AG04450 (cell line): ENCODE data around the gene C17orf75. TPM values are rescaled to one million over a fixed set of nuclear protein-coding genes. Genes with fewer than 3 reads are reported as not detected.
"Not testable (repeated sequence)": the region's sequence is repeated elsewhere in the genome, so short reads cannot be mapped to it uniquely, and the experiment has no call there.

Experiments used
- CTCF ChIA-PET: fragments of 300-600, 350-600 bp; formaldehyde crosslinking; extraction: SDS; loops from one replicate; lab custom pipeline; 2022; ENCODE audit warnings: antibody characterized with exemption, inconsistent platforms; lab: Charles Lee
- POLR2A ChIA-PET: fragments of 350-600 bp; formaldehyde crosslinking; extraction: SDS; loops from one replicate; lab custom pipeline; 2021; ENCODE audit warnings: antibody characterized with exemption, inconsistent platforms; lab: Yijun Ruan, JAX
- DNase-seq: peaks from one replicate; pipeline ENCODE4 v3.0.0-alpha.2; 2011; ENCODE audit warnings: low read depth, low spot score
- H3K27ac ChIP-seq: one replicate; pipeline ENCODE4 v1.5.1; 2012; ENCODE audit warnings: low read depth, low read length, control low read depth
- H3K27me3 ChIP-seq: one replicate; pipeline ENCODE4 v1.6.0; 2012; ENCODE audit warnings: low read length; ENCODE audit not compliant: control insufficient read depth, insufficient read depth
- H3K4me3 ChIP-seq: 2 replicates; pipeline ENCODE4 v1.5.1; 2011; ENCODE audit warnings: mild to moderate bottlenecking, low read depth, low read length, control low read depth
- H3K9me3 ChIP-seq: 2 replicates; pipeline ENCODE4 v1.5.1; 2012; ENCODE audit warnings: low read length; ENCODE audit not compliant: control insufficient read depth, insufficient read depth
- polyA plus RNA-seq: library from polyadenylated mRNA; depleted of rRNA; stranded (reverse); fragments of >200 nt; gene quantifications from 2 replicates; pipeline ENCODE4 v1.2.3, GENCODE V29; 2011
- TF ChIP-seq, protein P1 (sequence below): IDR thresholded peaks from 2 replicates; pipeline ENCODE4 v1.5.1; 2011; ENCODE audit warnings: low read depth, low read length, control low read depth, inconsistent platforms

Gene C17orf75
- polyA plus RNA-seq, 1 experiment, result 19.1 TPM

DNA sequence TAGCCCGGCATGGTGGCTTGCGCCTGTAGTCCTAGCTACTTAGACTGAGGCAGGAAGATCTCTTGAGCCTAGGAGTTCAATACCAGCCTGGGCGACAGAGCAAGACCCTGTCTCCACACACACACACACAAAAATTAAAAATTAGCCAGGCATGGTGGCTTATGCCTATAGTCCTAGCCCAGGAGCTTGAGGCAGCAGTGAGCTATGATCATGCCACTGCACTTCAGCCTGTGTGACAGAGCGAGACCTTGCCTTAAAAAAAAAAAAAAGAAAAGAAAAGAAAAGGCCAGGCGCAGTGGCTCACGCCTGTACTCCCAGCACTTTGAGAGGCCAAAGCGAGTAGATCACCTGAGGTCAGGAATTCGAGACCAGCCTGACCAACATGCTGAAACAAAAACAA, 23.9 kb downstream of the C17orf75 start:
- Histone ChIP-seq H3K9me3 (no peaks in the 10 kb centered on the region), H3K27me3 (peaks cover 20% of the 10 kb centered on the region), H3K27ac (no peak overlapping the region), H3K4me3 (no peak overlapping the region)
- ChIA-PET POLR2A (no interaction called here), CTCF (interaction anchor here (1.2 to 4.0 kb wide), 4 partner anchors 13 to 66 kb away, joined by 3 to 51 read pairs (median 6); no protein-coding TSS in a partner anchor)
- TF ChIP-seq, protein P1, sequence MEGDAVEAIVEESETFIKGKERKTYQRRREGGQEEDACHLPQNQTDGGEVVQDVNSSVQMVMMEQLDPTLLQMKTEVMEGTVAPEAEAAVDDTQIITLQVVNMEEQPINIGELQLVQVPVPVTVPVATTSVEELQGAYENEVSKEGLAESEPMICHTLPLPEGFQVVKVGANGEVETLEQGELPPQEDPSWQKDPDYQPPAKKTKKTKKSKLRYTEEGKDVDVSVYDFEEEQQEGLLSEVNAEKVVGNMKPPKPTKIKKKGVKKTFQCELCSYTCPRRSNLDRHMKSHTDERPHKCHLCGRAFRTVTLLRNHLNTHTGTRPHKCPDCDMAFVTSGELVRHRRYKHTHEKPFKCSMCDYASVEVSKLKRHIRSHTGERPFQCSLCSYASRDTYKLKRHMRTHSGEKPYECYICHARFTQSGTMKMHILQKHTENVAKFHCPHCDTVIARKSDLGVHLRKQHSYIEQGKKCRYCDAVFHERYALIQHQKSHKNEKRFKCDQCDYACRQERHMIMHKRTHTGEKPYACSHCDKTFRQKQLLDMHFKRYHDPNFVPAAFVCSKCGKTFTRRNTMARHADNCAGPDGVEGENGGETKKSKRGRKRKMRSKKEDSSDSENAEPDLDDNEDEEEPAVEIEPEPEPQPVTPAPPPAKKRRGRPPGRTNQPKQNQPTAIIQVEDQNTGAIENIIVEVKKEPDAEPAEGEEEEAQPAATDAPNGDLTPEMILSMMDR, result no peak
- DNase-seq, result no peak

GRCh38 chr17:32317353-32317752, 24.6 kb downstream of the C17orf75 start:
- CTCF ChIA-PET, result no interaction called here
- POLR2A ChIA-PET, result no interaction called here

DNA sequence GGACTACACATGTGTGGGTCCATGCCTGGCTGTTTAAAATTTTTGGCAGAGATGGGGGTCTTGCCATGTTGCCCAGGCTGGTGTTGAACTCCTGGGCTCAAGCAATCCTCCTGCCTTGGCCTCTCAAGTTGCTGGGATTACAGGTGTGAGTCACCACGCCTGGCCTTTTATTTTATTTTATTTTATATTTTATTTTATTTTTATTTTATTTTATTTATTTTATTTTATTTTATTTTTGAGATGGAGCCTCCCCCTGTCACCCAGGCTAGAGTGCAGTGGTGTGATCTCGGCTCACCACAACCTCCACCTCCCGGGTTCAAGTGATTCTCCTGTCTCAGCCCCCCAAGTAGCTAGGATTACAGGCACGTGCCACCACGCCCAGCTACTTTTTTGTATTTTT, 25.3 kb downstream of the C17orf75 start:
- H3K27ac ChIP-seq, POLR2A ChIA-PET, CTCF ChIA-PET, DNase-seq, H3K4me3 ChIP-seq, H3K9me3 ChIP-seq: not testable (repeated sequence)
- H3K27me3 ChIP-seq, result peaks cover 24% of the 10 kb centered on the region

More at GRCh38 chr17:32317353-32317752, 24.6 kb downstream of the C17orf75 start:
- DNase-seq, result no peak
- Histone ChIP-seq H3K9me3 (no peaks in the 10 kb centered on the region), H3K4me3 (no peak overlapping the region), H3K27me3 (peaks cover 24% of the 10 kb centered on the region), H3K27ac (no peak overlapping the region)
- TF ChIP-seq, protein P1, result no peak

- no peak for DNase-seq
- no peaks in the 10 kb centered on the region for H3K9me3 ChIP-seq
- peaks cover 24% of the 10 kb centered on the region for H3K27me3 ChIP-seq
- no peak overlapping the region for H3K4me3 ChIP-seq
- ChIA-PET POLR2A (no interaction called here), CTCF (no interaction called here)
- no peak overlapping the region for H3K27ac ChIP-seq
- TF ChIP-seq, protein P1, result no peak
Observed at GRCh38 chr17:32315171-32315570, 26.8 kb downstream of the C17orf75 start.

DNA sequence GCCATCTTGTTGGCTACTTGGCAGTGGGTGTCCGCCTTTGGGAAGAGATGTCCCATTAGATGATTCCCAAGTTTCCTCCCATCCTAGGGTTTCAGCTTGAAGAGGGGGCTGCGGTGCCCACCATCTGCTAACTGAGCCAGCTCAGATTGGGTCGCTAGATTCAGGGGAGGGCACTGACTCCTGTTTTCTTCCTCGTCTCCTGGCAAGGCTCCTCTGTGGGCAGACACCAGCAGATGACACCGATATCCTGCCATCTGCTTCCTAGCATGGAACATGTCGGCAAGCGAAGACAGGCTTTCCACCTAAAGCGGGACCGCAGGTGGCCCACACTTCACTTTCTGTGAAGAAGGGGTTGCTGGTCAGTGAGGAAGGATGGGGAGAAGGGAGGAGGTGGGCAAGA, 27.3 kb downstream of the C17orf75 start:
- CTCF ChIA-PET, result no interaction called here
- Histone ChIP-seq H3K4me3 (no peak overlapping the region), H3K9me3 (no peaks in the 10 kb centered on the region), H3K27ac (no peak overlapping the region), H3K27me3 (peaks cover 24% of the 10 kb centered on the region)
- no peak for DNase-seq
- POLR2A ChIA-PET, result no interaction called here
- TF ChIP-seq, protein P1, result no peak
